ENCODE data around the gene UNC5C.
"Not testable (repeated sequence)": the region's sequence is repeated elsewhere in the genome, so short reads cannot be mapped to it uniquely, and the experiment has no call there.

The UNC5C gene

GRCh38 chr4:95161781-95162469 lies 386.8 kb downstream of the UNC5C start:
- FAIRE-seq, result no peak

GRCh38 chr4:95159384-95159783 lies 389.4 kb downstream of the UNC5C start:
- FAIRE-seq, result no peak

- FAIRE-seq, result no peak
Measured at GRCh38 chr4:95158626-95159025, 390.1 kb downstream of the UNC5C start.

- FAIRE-seq, result no peak
Measured at GRCh38 chr4:95158045-95158444, 390.7 kb downstream of the UNC5C start.

GRCh38 chr4:95157596-95157995 lies 391.2 kb downstream of the UNC5C start:
- FAIRE-seq, result no peak

- peak; percentile 23 for FAIRE-seq
Measured at GRCh38 chr4:95156452-95156765, 392.4 kb downstream of the UNC5C start.

- peak; percentile 89 for FAIRE-seq
Measured at GRCh38 chr4:95155759-95156451, 392.9 kb downstream of the UNC5C start.

- no peak for FAIRE-seq
Measured at GRCh38 chr4:95153182-95153581, 395.6 kb downstream of the UNC5C start.

- FAIRE-seq, result no peak
Measured at GRCh38 chr4:95151255-95151654, 397.5 kb downstream of the UNC5C start.

GRCh38 chr4:95142932-95143331 lies 405.8 kb downstream of the UNC5C start:
- FAIRE-seq, result no peak

GRCh38 chr4:95141361-95141760 lies 407.4 kb downstream of the UNC5C start:
- no peak for FAIRE-seq

- FAIRE-seq, result not testable (repeated sequence)
Measured at GRCh38 chr4:95139424-95139823, 409.3 kb downstream of the UNC5C start.

- not testable (repeated sequence) for FAIRE-seq
Measured at GRCh38 chr4:95134016-95134415, 414.8 kb downstream of the UNC5C start.

GRCh38 chr4:95129821-95130311 lies 418.9 kb downstream of the UNC5C start:
- FAIRE-seq, result peak; percentile 85

- no peak for FAIRE-seq
Measured at GRCh38 chr4:95129031-95129430, 419.7 kb downstream of the UNC5C start.

- FAIRE-seq, result peak; percentile 69
Measured at GRCh38 chr4:95124906-95125504, 423.8 kb downstream of the UNC5C start.

GRCh38 chr4:95122001-95122400 lies 426.8 kb downstream of the UNC5C start:
- no peak for FAIRE-seq

GRCh38 chr4:95120456-95120855 lies 428.3 kb downstream of the UNC5C start:
- FAIRE-seq, result no peak

- no peak for FAIRE-seq
Measured at GRCh38 chr4:95118497-95118896, 430.3 kb downstream of the UNC5C start.

- no peak for FAIRE-seq
Measured at GRCh38 chr4:95114521-95114920, 434.3 kb downstream of the UNC5C start.

Data from endometrium (tissue), 2 donors.